Psoas muscle (tissue), 8 donors: ENCODE measurements around the gene OR10G2. TPM values are rescaled to one million over a fixed set of nuclear protein-coding genes. Genes with fewer than 3 reads are reported as not detected.

Experiments
- ATAC-seq, 4 donors: fragments of 200-7000 bp; cut with Tn5 transposase; one replicate each; pipeline ENCODE4 v1.9.1; 2020; ENCODE audit warnings: moderate library complexity in 3 of 4, mild to moderate bottlenecking in 2 of 4
- DNase-seq, 2 donors: peaks; one replicate each; pipeline ENCODE4 v3.0.0-alpha.2; 2020
- H3K27ac ChIP-seq: fragments of 200-600 bp; one replicate; pipeline ENCODE4 v1.8.0; 2022
- H3K27me3 ChIP-seq, 3 donors: fragments of 200-600 bp in 1 of 3; one replicate each; pipeline versions ENCODE4 v1.6.1 to v1.8.0; 2013 to 2022; ENCODE audit warnings: low read length in 2 of 3, mild to moderate bottlenecking in 2 of 3, moderate library complexity in 1 of 3; ENCODE audit not compliant: insufficient read depth in 3 of 3
- H3K36me3 ChIP-seq, 2 donors: fragments of 200-600 bp in 1 of 2; one replicate each; pipeline versions ENCODE4 v1.6.1 to v1.8.0; 2013 to 2022; ENCODE audit warnings: low read depth in 1 of 2, mild to moderate bottlenecking in 1 of 2, moderate library complexity in 1 of 2; ENCODE audit not compliant: insufficient read depth in 1 of 2
- H3K4me1 ChIP-seq: fragments of 200-600 bp; one replicate; pipeline ENCODE4 v1.8.0; 2022
- H3K4me3 ChIP-seq: fragments of 200-600 bp; one replicate; pipeline ENCODE4 v1.8.0; 2022; ENCODE audit warnings: mild to moderate bottlenecking
- H3K9me3 ChIP-seq: fragments of 200-600 bp; one replicate; pipeline ENCODE4 v1.8.0; 2022
- CTCF ChIP-seq: fragments of 200-600 bp; IDR thresholded peaks from one replicate; pipeline ENCODE4 v1.8.0; 2022; ENCODE audit warnings: antibody characterized with exemption
- WGBS, 3 donors: extraction: QIAGEN DNeasy Blood & Tissue Kit; methylation state at CpG; one replicate each; pipeline versions ENCODE4 v1.1.6 to v1.1.7; 2013; 5-methylcytosine and 5-hydroxymethylcytosine counted together
- intact Hi-C, 2 donors: fragments of 100-400 bp; cut with DNase I; formaldehyde crosslinking; loops; one replicate each; pipeline versions ENCODE4 v1.11.0 to v1.14.2; 2022
- polyA plus RNA-seq, 3 donors: library from polyadenylated mRNA; stranded (reverse); fragments of 200-250 nt; gene quantifications; one replicate each; pipeline ENCODE4 v1.2.3, GENCODE V29; 2013
- total RNA-seq, 4 donors: library from RNA; stranded (reverse); fragmentation: NEBNext Ultra II Directional in 2 of 4; extraction: Animal tissue kit (Norgen Biotek cat#: 25700) in 2 of 4; gene quantifications; one replicate each; pipeline versions ENCODE4 v1.2.1 to v1.2.4, GENCODE V29; 2021 to 2023
- donor health status: healthy with polysubstance abuse.
- donor health status: DM: no; HTN: no; CAD: no; lungs with moderate emphysema.
- donor health status: Bipolar disorder and iron deficiency.
- donor health status: healthy.
- donor health status: DM: yes; HTN: yes; CAD: no.
- donor health status: DM: no; HTN: no; CAD: no.
- donor health status: DM: no; HTN: no; CAD: no.
- donor health status: DM: yes; HTN: yes; CAD: no.

OR10G2 gene
- total and polyA plus RNA-seq, 7 donors = not detected

DNA sequence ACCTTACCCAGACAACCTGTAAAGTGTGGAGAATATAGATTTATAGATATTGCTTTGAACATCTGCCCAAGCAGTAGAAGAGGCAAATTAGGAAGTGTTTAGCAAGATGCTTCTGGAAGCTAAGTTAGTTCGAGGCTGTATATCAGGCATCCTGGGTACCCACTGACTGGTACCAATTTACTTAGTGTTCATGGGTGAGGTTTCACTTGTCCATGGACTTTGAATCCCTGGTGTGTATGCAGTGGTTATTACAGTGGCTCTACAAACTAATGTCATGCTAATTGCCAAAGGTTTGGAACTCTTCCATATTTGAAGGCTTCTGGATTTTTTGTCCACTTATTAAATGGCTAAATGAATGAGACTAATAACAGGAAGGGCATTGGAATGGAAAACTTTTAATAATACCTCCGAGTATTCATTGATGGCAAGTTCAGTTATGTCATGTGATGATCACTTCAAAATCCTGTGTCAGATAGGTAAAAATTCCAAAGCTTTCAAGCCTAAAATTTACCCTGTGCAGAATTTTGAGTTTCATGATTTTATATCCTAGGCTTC lies 18.7 kb upstream of the OR10G2 start, which contains the start of gene OR4E2:
TSS of gene OR4E2 (plus strand) at position 505 of the 555 bp plus-strand sequence. CDS start 11,248 bp downstream, outside the sequence.
- Histone ChIP-seq H3K36me3 (no peaks in the 10 kb centered on the region), H3K27ac (no peak within 1 kb of the TSS), H3K4me1 (no peaks in the 10 kb centered on the region), H3K27me3 (no peaks in the 10 kb centered on the region), H3K9me3 (no peaks in the 10 kb centered on the region), H3K4me3 (no peak within 1 kb of the TSS)
- 63 to 74% (median 72%) methylated on average over 2 of the region's 2 CpGs for WGBS, 3 donors
- intact Hi-C loops = no loop called here
- DNase-seq (no peak), ATAC-seq (no peak)
- no peak for TF ChIP-seq CTCF

DNA sequence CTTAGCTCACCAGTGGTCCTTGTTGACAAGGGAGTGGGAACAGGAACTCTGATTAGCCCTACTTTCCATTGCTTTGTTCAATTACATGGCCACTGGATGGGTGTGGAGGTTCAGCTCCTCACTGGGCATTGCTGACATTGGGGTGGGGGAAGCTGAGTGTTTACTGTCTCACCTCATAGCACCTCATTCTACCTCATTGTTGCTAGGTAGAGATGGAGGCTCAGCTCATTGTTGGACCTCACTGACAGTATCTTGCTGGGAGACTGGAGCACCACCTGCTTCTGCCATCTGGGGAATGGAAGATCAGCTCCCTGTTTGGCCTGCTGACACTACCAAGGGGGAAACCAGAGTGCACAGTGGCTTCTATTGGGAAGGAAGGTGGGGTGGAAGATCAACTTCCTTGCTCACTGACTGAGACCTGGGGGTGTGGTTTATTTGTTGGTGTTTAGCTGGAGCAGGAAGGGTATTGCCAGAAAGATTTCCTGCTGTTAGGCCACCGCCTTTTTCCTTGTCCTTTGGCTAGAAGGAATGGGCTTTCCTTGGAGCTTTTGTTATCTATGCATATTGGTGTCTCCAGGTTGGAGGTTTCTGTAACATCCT lies 17.6 kb upstream of the OR10G2 start:
- Histone ChIP-seq H3K27me3 (no peaks in the 10 kb centered on the region), H3K4me3 (no peak overlapping the region), H3K4me1 (no peaks in the 10 kb centered on the region), H3K9me3 (no peaks in the 10 kb centered on the region), H3K36me3 (no peaks in the 10 kb centered on the region), H3K27ac (no peak overlapping the region)
- ATAC-seq (no peak), DNase-seq (no peak)
- TF ChIP-seq CTCF = no peak
- WGBS, 3 donors = 29 to 48% (median 39%) methylated on average over 1 of the region's 1 CpG
- intact Hi-C loops = no loop called here

GRCh38 chr14:21647380-21647779 lies 12.6 kb upstream of the OR10G2 start:
- no peaks in the 10 kb centered on the region for H3K27me3 ChIP-seq
- no peak overlapping the region for H3K4me3 ChIP-seq
- DNase-seq (no peak), ATAC-seq (no peak)
- intact Hi-C loops = no loop called here
- no peak for TF ChIP-seq CTCF
- no peak overlapping the region for H3K27ac ChIP-seq
- no peaks in the 10 kb centered on the region for H3K9me3 ChIP-seq
- H3K4me1 ChIP-seq = no peaks in the 10 kb centered on the region
- no peaks in the 10 kb centered on the region for H3K36me3 ChIP-seq

- Histone ChIP-seq H3K9me3 (no peaks in the 10 kb centered on the region), H3K27ac (no peak overlapping the region), H3K4me1 (no peaks in the 10 kb centered on the region), H3K27me3 (no peaks in the 10 kb centered on the region), H3K4me3 (no peak overlapping the region), H3K36me3 (no peaks in the 10 kb centered on the region)
- DNase-seq (no peak), ATAC-seq (no peak)
- intact Hi-C loops = no loop called here
- TF ChIP-seq CTCF = no peak
- WGBS, 3 donors = 59 to 63% (median 61%) methylated on average over 5 of the region's 5 CpGs
Measured at GRCh38 chr14:21643407-21643806, 8.7 kb upstream of the OR10G2 start.

DNA sequence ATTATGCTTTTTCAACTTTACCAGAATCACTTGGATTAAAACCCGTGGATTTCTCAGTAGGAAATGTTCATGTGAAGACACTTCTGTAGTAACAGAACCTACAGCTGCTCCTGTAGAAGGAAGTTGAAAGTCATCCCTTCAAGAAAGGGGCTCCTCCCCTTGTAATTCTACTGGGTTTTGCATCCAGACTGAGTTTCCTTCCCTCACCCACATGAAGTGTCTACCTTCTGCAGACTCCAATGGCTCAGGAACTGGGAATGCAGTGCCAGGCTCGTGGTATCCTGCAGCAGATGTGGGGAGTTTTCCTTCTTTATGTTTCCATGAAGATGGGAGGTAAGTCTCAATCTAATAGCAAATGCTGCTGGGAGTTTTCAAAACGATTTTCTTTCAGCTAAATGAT lies 7.9 kb upstream of the OR10G2 start:
- WGBS, 3 donors = 46 to 54% (median 53%) methylated on average over 3 of the region's 3 CpGs
- no peak for DNase-seq

More for the DNA sequence above, 7.9 kb upstream of the OR10G2 start:
- no peak overlapping the region for H3K4me3 ChIP-seq
- no peaks in the 10 kb centered on the region for H3K36me3 ChIP-seq
- no peak for ATAC-seq
- H3K27ac ChIP-seq = no peak overlapping the region
- intact Hi-C loops = no loop called here
- no peaks in the 10 kb centered on the region for H3K27me3 ChIP-seq
- no peaks in the 10 kb centered on the region for H3K9me3 ChIP-seq
- H3K4me1 ChIP-seq = no peaks in the 10 kb centered on the region
- TF ChIP-seq CTCF = no peak
